Ishikawa (cell line): ENCODE data around the gene ALPP.

Experiments
- CEBPB ChIP-seq: IDR thresholded peaks from 2 replicates; pipeline ENCODE4 v1.6.1; 2012
- CREB1 ChIP-seq: IDR thresholded peaks from 2 replicates; pipeline ENCODE4 v1.6.1; 2012; ENCODE audit warnings: low read depth
- EGR1 ChIP-seq: IDR thresholded peaks from 2 replicates; pipeline ENCODE4 v1.6.1; 2012
- EP300 ChIP-seq: IDR thresholded peaks from 2 replicates; pipeline ENCODE4 v1.6.1; 2012; ENCODE audit warnings: borderline replicate concordance
- FOXM1 ChIP-seq: IDR thresholded peaks from 2 replicates; pipeline ENCODE4 v1.6.1; 2012; ENCODE audit warnings: low read depth, borderline replicate concordance
- NFIC ChIP-seq: IDR thresholded peaks from 2 replicates; pipeline ENCODE4 v1.6.1; 2012
- RAD21 ChIP-seq: IDR thresholded peaks from 2 replicates; pipeline ENCODE4 v1.6.1; 2012; ENCODE audit warnings: low read depth
- TAF1 ChIP-seq: IDR thresholded peaks from 2 replicates; pipeline ENCODE4 v1.6.1; 2012; ENCODE audit warnings: low read depth, mild to moderate bottlenecking
- TCF12 ChIP-seq: IDR thresholded peaks from 2 replicates; pipeline ENCODE4 v1.6.1; 2012; ENCODE audit warnings: low read depth
- TEAD4 ChIP-seq: IDR thresholded peaks from 2 replicates; pipeline ENCODE4 v1.6.1; 2012
- YY1 ChIP-seq: IDR thresholded peaks from 2 replicates; pipeline ENCODE4 v1.6.1; 2012; ENCODE audit warnings: low read depth
- ZBTB7A ChIP-seq: IDR thresholded peaks from 2 replicates; pipeline ENCODE4 v1.6.1; 2012; ENCODE audit warnings: low read depth
- TF ChIP-seq, protein P1 (sequence below): IDR thresholded peaks from 2 replicates; pipeline ENCODE4 v1.6.1; 2012; ENCODE audit warnings: low read depth, mild to moderate bottlenecking
- TF ChIP-seq, protein P2 (sequence below): IDR thresholded peaks from 2 replicates; pipeline ENCODE4 v1.6.1; 2012
- TF ChIP-seq, protein P3 (sequence below): IDR thresholded peaks from 2 replicates; pipeline ENCODE4 v1.6.1; 2012

Gene ALPP

DNA sequence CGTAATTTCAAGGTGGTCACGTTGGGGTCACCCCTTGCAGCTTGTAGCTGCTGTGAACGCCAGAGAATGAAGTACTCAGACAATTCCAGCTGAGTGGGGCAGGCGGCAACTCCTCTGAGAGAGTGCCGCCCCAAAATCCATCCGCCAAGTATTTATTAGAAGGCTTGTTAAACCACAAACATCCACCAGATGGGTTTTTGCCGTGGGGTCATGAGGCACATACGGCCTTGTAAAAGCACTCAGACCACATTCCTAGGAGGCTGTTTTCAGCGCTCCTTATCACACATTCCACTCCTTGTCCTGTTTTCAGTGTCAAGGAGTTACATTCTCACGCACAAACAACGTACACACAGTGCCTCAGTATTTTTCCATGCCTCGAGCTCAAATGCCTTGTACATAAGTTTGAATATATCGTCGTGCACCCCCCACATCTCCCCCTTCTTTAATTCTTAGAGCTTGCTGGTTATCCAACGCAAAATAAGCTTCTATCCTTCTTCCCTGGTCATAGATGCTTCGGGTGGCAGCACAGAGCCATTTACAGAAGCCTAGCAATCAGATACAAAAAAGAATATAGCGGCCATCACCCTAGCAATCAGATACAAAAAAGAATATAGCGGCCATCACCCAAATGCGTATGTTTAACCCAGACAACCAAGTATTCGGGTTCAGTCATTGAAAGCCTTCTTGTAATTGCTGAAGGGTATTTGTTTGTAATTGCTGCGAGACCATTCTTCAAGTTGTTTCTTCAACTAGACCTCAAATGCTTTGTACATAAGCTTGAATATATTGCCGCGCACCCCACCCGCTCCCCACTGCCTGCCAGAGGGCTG lies 7.3 kb downstream of the ALPP start:
- TF ChIP-seq CEBPB (no peak), TEAD4 (no peak), NFIC (no peak), EP300 (no peak), TCF12 (no peak), FOXM1 (no peak)

DNA sequence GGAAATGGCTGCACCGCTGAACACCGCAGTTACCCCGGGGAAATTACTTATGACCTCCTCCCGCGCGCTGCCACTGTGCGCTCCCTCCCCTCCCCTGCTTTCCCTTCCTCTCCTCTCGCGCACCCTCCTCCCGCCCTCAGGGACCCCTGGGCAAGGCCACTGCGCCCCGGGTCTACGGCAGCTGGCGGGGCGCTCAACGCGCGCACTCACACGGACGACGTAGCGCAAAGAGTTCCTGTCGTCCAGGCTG lies 7.9 kb downstream of the ALPP start:
- no peak for TF ChIP-seq TEAD4
- no peak for TF ChIP-seq TAF1
- TF ChIP-seq TCF12 = no peak
- no peak for TF ChIP-seq RAD21
- TF ChIP-seq YY1 = no peak
- TF ChIP-seq CREB1 = no peak

DNA sequence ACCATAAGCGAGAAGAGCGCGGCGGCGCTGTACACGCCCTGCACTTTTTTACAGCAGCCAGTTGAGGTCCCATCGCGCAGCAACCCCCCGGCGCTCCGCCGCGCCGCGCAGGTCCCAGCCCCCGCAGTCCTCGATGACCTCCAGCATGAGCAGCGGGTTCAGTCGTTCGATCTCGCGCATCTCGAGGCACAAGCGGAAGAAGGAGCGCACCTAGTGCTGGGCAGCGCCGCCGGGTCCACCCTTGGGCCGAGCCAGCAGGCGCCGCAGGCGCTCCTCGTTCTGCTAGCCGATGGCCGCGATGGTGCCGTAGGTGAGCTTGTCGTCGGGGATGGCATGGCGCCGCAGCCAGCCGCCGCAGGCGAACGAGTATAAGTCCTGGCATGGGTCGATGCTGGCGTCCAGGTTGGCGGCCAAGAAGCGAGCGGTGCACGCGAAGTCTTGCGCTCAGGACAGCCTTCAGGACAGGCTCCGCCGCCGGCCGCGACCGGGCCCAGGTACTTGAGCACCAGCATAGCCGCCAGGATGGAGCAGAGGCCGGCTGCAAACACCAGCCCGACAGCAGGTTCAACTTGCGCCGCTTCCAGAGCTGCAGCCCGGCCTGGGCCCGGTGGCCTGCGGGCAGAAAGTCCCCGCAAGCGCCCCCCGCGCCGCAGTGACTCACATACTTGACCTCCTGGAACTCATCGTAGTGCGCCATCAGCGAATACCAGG lies 8.3 kb downstream of the ALPP start:
- TF ChIP-seq EGR1 (no peak), TCF12 (no peak), RAD21 (no peak)

DNA sequence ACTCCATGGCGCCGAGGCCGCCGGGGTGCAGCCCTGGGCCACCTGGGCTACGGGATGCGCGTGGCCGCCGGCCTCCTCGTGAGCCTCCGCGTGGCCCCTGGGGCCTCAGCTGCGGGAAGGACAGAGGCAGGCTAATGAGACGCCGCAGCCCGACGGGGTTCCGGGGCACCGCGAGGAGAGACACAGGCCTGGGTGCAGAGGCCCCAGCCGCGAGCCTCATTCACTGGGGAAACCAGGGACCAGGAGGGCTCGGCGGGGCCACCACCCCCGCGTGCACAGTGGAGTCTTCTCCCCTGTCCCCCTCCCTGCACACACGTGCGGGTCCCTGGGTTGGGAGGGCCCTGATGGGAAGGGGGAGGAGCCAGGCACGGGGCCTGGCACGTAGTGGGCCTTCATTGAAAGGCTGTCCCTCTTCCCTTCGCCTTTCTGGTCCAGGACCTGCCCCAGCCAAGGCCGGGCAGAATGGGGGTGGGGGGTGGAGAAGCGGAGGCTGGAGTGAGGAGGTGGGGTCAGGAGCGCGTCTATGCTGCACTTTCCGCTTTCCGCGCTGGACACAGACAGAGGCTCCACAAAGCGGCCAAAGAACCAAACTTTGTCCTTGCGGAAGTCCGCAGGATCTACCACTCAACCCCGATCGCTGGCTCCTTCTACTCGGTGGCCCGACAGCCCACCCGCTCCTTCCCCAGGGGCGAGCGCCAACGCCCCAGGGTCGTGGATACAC lies 9.1 kb downstream of the ALPP start:
- TF ChIP-seq TCF12 = no peak
- TF ChIP-seq EP300 = no peak
- no peak for TF ChIP-seq YY1
- TF ChIP-seq FOXM1 = no peak
- no peak for TF ChIP-seq CREB1
- no peak for TF ChIP-seq TEAD4
- TF ChIP-seq EGR1 = no peak
- TF ChIP-seq, protein P1, sequence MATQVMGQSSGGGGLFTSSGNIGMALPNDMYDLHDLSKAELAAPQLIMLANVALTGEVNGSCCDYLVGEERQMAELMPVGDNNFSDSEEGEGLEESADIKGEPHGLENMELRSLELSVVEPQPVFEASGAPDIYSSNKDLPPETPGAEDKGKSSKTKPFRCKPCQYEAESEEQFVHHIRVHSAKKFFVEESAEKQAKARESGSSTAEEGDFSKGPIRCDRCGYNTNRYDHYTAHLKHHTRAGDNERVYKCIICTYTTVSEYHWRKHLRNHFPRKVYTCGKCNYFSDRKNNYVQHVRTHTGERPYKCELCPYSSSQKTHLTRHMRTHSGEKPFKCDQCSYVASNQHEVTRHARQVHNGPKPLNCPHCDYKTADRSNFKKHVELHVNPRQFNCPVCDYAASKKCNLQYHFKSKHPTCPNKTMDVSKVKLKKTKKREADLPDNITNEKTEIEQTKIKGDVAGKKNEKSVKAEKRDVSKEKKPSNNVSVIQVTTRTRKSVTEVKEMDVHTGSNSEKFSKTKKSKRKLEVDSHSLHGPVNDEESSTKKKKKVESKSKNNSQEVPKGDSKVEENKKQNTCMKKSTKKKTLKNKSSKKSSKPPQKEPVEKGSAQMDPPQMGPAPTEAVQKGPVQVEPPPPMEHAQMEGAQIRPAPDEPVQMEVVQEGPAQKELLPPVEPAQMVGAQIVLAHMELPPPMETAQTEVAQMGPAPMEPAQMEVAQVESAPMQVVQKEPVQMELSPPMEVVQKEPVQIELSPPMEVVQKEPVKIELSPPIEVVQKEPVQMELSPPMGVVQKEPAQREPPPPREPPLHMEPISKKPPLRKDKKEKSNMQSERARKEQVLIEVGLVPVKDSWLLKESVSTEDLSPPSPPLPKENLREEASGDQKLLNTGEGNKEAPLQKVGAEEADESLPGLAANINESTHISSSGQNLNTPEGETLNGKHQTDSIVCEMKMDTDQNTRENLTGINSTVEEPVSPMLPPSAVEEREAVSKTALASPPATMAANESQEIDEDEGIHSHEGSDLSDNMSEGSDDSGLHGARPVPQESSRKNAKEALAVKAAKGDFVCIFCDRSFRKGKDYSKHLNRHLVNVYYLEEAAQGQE = no peak
- TF ChIP-seq TAF1 = no peak
- no peak for TF ChIP-seq RAD21
- TF ChIP-seq CEBPB = no peak
- TF ChIP-seq, protein P2, sequence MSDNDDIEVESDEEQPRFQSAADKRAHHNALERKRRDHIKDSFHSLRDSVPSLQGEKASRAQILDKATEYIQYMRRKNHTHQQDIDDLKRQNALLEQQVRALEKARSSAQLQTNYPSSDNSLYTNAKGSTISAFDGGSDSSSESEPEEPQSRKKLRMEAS = no peak
- TF ChIP-seq NFIC = no peak

GRCh38 chr2:232388324-232388891 lies 9.9 kb downstream of the ALPP start:
- TF ChIP-seq, protein P1 = no peak
- no peak for TF ChIP-seq FOXM1
- no peak for TF ChIP-seq ZBTB7A
- no peak for TF ChIP-seq TAF1
- TF ChIP-seq TCF12 = no peak
- no peak for TF ChIP-seq NFIC
- no peak for TF ChIP-seq CEBPB
- TF ChIP-seq, protein P2 = no peak
- no peak for TF ChIP-seq TEAD4
- no peak for TF ChIP-seq EP300
- TF ChIP-seq CREB1 = no peak
- no peak for TF ChIP-seq YY1
- TF ChIP-seq EGR1 = no peak
- TF ChIP-seq RAD21 = no peak

DNA sequence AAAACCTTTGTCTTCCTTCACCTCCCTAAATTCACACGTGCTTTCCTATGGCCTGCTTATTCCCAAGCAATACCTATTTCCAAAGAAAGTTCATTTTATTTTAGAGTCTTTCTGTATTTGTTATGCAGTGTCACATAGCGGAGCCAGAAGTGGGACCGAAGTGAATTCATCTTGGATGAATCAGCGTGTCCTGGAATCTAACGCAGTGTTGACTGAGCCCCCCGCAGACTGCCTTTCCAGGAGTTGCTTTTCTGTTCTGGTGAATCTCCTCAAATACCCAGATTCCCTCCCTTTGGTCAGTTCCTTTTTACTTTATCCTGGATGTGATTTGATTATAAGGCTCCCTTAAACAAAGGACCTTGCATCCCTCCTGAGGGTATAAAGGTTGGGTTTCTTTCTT lies 10.8 kb downstream of the ALPP start:
- TF ChIP-seq TEAD4 = no peak

- TF ChIP-seq EP300 (no peak), ZBTB7A (no peak), EGR1 (no peak), CREB1 (no peak), TAF1 (no peak), RAD21 (no peak), YY1 (no peak), CEBPB (no peak), NFIC (no peak), FOXM1 (no peak), TCF12 (no peak), TEAD4 (no peak)
- TF ChIP-seq, protein P3, sequence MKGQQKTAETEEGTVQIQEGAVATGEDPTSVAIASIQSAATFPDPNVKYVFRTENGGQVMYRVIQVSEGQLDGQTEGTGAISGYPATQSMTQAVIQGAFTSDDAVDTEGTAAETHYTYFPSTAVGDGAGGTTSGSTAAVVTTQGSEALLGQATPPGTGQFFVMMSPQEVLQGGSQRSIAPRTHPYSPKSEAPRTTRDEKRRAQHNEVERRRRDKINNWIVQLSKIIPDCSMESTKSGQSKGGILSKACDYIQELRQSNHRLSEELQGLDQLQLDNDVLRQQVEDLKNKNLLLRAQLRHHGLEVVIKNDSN = no peak
- TF ChIP-seq, protein P1 = no peak
- TF ChIP-seq, protein P2 = no peak
Observed at GRCh38 chr2:232390661-232391060, 12.1 kb downstream of the ALPP start.
